HG03066 (cell line): Measurements from ENCODE around the gene GCSH.

Source experiments
- ATAC-seq: cut with Tn5 transposase; IDR thresholded peaks from one replicate; pipeline ENCODE4 v1.9.1; 2021; ENCODE audit warnings: low read depth; ENCODE audit not compliant: unreplicated experiment

The GCSH gene

DNA sequence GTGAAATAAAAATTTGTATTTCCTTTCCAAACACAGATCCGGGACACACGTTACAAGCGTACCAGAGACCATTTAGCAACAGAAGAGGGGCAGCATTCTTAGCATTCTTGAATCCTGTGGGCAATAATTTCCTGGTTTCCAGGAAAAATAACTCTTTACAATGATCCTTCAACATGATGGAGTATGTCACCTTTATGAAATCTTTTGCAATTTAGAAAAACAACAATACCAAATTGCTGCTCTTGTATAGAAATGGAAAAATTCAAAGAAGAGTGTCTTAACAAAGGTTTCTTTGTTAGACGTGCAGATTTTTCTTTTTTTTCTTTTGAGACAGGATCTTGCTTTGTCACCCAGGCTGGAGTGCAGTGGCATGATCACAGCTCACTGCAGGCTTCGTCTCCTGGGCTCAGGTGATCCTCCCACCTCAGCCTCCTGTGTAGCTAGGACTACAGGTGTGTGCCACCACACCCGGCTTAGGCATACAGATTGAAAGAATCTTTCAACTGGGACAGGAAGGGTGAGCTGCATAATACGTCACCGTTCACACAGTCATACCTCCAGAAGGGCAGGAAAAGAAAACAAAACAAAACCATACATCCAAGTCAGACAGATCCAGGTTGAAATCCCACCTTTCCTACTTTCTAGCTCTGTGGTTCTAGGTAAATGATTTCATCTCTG, 10.8 kb upstream of the GCSH start:
- no peak for ATAC-seq

DNA sequence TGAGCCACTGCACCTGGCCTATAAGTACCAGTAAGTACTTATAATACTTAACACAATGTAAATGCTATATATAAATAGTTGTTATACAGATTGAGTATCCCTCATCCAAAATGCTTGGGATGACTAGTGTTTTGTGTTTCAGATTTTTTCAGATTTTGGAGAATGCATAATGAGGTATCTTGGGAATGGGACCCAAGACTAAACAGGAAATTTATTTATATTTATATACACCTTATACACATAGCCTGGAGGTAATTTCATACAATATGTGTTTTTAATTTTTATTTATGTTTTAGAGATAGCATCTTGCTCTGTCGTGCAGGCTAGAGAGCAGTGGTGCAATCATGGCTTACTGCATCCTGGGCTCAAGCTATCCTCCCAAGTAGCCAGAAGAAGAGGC, 9.8 kb upstream of the GCSH start:
- no peak for ATAC-seq

DNA sequence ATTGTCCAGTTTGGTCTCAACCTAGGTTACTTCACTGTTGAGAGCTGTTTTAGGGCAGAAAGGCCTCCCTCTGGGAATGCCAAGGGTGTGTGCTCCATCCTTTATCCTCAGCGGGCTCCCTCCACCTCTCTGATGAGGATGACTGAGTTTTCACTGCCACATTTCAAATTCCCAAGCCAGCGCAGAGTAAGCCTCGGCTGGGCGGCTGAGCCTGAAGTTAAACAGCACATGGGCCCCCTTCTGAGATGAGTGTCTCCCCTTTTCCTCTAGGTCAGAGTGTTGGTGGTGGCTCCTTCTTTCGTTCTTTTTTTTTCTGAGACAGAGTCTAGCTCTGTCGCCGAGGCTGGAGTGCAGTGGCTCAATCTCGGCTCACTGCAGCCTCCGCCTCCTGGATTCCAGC, 5.5 kb upstream of the GCSH start:
- ATAC-seq = no peak

DNA sequence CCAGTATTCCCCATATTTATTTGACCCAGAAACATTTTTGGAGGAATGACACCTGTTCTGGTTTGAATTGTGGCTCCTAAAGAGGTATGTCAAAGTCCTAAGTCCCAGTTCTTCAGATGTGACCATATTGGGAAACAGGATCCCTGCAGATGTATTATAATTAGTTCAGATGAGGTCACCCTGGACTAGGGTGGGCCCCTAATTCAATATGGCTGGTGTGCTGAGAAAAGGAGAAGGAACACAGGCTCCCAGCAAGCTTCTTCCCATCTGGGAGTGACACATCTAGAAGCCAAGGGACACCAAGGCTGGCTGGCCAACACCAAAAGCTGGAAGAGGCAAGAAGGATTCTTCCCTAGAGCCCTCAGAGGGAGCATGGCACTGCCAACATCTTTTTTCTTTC, 3.8 kb upstream of the GCSH start:
- no peak for ATAC-seq

DNA sequence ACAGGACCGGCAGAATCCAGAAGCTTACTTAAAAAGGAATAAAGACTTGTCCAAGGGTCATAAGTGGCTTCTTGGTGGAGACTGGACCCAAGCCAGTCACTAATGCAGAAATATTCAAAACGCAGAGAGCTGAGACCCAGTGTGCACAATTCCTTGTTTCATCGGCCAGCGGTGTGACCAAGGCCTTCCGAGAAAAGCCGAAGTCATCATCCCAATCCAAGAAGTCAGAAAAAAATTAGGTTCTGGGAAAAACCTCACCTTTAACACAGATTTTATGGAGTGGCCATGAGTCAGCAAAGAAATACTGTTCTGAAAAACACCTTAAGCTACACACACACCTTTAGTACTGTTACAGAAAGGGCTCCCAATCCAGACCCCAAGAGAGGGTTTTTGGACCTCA, 1.0 kb upstream of the GCSH start:
- no peak for ATAC-seq

DNA sequence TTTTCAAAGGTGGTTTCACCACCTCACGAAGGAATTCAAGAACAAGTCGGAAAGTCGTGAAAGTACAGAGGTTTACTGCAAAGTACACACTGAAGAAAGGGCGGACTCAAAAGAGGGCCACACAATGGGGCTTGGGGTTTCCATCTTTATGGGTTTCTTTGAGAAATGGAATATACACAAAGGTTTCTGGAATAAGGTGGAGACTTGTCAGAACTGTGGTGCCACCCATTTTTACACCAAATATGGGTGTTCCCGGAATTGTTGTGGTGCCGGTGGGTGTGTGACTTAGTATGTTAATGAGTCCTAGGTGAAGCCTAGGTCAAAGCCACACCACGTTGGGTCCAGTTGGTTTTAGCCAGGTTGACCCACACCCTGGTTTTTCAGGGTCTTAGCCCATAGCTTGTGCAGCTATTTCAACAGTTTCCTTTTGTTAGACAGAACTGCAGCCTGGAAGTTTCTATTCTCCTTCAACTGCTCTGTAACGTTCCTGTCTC, 567 bp upstream of the GCSH start:
- ATAC-seq = no peak

DNA sequence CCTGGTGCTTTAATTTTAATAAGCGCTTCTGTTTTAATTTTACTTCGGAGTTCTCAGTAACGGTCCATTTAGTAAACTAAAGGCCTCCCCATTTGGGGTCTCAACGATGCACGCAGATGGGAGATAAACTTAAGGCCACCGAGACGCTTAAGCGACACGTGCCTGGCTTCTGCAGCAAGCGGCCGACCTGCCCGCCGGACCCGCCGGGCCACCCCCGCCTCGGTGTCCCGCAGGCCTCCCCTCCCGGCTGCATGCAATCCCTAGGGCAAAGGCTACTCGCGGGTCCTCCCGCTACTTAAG, 592 bp downstream of the GCSH start:
- ATAC-seq = peak; percentile 5

DNA sequence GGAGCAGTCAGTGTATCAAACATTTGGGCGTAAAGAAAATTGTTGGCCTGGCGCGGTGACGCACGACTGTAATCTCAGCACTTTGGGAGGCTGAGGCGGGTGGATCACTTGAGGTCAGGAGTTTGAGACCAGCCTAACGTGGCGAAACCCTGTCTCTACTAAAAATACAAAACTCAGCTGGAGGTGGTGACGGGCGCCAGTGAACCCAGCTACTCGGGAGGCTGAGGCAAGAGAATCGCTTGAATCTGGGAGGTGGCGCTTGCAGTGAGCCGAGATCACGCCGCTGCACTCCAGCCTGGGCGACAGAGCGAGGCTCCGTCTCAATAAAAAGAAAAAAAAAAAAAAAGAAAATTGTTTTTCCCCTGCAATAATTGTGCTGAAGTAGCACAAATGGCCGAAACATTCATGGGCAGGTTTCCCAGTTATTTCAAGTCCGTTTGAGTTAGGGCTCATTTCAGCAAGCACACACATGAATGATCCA, 1.4 kb downstream of the GCSH start:
- no peak for ATAC-seq

DNA sequence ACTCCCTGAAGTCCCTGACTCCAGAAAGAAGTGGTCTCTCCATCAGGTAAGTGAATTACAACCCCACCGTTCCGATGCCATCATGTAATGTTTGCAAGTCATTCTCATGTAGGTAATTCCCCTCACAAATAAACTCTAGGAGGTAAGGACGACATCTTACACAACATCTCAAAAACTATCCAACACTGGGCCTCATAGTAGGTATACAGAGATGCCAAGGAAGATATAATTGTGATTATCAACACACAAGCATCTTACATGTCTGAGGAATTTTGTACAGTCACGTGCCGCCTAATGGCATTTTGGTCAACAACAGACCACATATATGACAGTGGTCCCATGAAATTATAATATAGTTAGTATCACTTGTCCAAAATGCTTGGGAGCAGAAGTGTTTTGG, 7.4 kb downstream of the GCSH start:
- ATAC-seq = no peak

DNA sequence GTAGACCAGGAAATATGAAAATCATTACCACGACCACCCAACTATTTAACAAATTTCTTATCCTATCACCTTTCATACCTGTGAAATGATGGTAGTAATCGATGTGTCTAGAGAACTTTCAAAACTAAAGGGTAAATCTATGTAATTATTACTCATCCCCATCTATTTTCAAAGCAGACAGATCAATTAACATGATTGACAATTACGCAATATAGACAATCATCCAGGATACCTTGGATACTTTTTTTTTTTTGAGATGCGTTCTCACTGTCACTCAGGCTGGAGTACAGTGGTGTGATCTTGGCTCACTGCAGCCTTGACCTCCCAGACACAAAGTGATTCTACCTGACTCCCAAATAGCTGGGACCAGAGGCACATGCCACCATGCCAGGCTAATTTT, 15.2 kb downstream of the GCSH start:
- ATAC-seq = no peak

DNA sequence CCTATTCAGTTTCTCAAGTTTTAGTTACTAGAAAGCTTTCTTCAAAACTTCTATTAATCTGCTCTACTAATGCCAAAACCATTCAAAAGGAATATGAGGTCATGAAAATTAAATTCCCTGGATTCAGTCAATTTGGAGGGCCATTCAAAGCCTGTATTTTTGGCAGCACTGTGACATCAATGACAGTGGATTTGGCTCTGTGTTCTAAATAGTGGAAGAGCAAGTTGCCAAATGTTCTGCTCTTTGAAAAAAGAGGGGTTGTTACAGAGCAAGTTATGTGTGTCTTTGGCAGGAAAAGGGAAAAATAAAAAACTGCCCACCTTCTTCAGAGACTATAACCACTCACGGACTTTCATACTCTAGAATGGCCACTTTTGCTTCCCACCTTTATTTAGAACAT, 16.0 kb downstream of the GCSH start:
- no peak for ATAC-seq

DNA sequence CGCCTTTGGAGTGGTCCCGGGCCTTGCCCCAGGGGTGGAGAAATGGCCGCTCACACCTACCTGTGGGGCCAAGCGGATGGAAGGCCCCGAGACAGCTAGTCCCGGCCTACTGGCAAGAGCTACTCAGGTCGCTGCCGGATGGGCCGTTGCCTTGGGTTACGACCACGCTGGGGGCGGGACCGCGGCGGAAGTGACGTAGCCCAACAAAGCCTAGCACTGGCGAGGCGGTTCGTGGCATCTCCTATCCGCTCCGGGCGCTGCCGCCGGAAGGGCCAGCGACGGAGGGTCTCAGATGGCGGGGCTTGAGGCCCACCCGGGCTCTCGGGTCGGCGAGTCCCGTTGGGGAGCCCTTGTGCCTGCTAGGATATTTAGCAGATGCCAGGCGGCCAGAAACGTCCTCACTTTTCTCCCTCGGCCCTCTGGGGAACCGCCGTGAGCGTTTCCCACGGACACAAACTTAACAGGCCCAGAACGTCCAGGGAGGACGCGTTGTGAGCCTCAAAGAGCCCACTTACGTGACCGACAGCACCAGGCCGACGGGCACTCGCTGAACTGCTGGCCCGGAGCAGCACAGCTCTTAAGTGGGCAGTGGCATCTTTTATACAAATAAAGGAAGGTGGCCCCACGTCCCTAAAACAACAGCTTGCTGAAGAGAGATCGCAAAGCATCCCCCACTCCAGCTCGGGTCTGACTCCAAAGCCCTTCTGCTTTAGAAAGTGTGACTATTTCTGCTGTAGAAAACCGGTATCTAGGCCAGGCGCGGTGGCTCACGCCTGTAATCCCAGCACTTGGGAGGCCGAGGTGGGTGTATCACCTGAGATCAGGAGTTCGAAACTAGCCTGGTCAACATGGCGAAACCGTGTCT, 18.9 kb downstream of the GCSH start, which contains the start of gene C16orf46:
TSS of gene C16orf46 (minus strand) at position 163 of the 865 bp plus-strand sequence. CDS start 13,283 bp downstream, outside the sequence.
- peak; percentile 97 for ATAC-seq

DNA sequence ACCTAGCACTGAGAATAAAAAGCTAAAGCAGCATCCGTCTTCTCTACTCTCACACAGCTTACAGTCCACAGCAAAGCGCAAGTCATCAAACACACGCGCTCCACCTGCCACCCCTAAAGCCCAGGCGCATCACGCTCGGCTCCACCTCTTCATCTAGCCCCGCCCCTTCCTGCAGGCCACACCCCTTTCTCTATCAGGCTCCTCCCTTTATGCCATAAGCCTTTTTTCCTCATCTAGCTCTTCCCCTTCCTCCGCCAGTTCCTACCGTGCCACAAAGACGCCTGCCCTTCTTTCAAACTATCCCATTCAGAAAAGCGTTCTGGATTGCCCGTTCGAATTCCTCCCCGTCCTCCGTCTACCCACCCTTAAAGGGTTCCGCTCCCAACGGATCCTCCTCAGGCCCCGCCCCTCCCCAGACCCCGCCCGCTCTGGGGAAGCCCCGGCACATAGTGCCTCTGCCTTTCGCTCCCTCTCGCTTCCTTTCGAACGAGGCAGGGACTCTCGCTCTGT, 19.6 kb downstream of the GCSH start:
- peak; percentile 83 for ATAC-seq

DNA sequence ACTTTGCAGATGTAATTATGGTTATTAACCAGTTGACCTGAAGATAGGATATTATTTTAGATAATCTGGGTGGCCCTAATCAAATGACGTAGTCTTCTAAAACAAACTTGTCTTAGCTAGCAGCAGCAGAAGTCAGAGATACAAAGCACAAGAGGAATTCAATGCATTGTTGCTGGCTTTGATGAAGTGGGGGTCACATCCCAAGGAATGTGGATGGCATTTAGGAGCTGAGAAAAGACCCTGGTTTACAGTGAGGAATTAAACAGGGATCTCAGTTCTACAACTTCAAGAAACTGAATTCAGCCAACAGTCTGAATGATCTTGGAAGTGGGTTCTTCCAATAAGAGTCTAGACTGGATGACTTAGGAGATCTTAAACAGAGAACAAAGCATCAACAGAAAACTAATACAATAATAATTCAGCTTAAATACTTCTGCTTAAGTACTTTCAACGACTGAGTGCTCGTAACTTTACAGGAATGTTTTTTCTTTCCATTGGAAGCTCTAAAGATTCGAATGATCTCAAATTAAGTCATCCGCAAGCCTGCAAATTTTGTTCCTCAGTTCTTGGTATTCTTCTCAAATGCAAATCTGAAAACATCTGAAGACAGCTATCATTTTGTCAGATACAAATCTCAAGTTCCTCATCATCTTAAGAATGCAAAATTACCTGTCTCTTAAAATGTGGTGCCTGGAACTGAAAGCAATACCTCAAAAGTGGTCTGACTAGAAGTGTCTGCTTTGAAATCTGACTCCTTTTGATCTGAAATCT, 22.4 kb downstream of the GCSH start:
- no peak for ATAC-seq

DNA sequence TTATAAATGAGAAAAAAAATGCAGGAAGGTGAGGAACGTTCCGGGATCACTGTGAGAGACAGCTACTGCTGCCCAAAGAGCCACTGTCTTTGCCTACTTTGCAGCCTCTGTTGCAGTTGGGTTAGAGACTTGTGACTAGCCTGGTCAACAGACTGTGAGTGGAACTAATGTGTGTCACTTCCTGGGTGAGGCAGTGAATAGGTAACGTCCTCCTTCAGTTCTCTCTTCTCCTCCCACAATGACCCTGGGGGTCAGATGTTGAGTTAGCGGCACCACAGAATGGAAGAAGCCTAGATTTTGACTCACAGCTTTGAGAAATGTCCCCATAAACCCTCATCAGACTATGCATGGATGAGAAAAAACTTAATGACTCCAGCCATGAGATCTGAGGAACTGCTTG, 24.4 kb downstream of the GCSH start:
- no peak for ATAC-seq

DNA sequence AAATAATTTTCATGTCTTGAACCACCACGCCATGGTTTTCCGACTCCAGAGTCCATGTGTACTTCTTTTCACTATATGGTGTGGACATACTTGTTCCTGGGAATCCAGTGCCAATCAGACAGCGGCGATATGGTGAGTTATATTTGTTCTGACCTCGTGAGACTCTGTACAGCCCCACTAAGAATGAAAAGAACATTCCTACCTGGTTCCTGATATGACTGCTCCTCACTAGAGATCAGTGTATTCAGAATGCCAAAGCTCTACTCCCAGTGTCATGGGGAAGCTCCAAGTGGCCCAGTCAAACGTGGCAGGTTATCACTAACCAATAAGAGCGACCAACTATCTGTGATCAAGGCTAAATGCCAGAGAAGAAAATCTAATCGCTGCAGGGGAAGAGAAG, 25.2 kb downstream of the GCSH start:
- no peak for ATAC-seq

DNA sequence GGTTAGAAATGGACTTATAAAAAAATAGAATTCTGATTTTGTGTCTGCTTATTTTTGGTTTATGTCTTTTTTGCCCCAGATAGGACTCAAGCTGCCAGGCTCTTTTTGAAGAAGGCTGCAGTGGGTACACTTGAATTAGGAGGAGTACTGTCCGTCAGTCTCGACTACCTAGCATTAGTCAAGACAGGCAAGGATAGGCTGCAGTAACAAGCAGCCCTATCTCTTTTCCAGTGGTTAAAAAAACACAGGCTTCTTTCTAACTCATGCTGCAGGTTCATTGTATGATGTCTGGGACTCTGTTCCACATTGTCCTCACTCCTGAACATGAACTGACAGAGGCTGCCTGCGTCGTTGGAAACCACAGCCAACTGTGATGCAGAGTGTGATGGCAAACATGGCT, 27.1 kb downstream of the GCSH start:
- no peak for ATAC-seq

DNA sequence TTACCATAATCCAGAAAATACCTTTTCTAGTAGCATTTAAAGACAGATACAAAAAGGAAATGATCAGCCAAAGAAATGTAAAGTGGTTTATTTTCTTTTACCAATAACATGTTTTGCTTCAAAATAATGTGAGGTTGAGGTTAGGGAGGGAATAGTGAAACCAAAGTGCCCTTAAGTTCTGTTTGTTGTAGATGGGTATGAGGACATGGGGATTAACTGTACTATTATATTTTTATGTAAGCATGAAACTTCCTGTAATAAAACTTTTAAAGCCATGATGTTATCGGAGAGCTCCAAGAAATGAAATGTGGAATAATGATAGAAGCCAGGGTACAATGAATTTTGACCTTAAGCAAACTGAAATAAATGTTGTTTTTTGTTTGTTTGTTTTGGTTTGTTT, 29.0 kb downstream of the GCSH start:
- no peak for ATAC-seq

DNA sequence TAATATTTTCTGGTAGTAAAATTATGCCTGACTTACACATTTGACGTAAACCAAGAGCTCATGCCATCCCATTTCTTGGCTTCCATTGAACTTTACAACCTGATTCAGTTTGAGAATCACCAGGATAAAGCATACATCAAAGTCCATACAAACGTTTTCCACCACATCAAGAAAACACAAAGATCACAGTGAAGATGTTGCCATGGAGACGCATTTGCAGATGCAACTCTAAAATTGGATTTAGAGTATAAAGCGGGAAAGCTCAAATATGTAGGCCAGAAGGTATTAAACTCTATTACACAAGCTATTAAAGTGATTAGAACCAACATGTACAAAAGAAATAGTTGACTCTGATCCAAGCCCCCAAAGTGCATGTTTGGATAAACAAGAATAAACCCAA, 29.5 kb downstream of the GCSH start:
- ATAC-seq = no peak

DNA sequence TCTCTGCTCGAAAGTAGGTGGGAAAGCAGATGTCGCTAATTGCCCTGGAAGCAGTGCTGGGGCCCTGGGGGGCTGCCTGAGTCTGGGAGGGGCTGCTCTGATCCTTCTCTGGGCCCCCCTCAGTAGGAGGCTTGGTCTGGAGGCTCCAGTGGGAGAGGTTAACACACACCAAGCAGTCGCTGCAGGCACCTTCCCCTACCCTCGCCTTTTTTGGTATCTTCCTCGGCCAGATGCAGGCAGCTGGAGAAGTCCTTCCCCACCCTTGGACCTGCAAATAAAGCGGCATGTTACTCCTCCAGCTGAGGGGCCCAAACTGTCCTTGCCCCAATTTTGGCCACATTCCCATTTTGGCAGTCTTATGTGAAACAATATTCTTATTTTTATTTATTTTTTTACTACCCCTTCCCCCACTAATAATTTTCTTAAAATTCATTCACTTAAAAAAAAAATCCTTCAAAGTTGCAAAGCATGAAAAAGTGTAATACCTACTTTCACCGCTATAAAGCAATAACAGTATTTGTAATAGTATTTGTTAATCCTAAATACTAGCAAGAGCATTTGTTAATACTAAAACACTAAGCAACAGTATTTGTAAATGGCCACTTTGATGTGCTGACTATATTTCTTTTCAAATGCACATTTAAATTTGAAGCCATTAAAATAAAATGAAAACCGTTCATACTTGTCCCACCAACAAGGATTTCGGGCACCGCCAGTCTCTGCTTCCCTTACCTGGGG, 34.2 kb downstream of the GCSH start:
- ATAC-seq = no peak
